Osteoblast (primary cell): Measurements from ENCODE around the gene NUP214. TPM values are rescaled to one million over a fixed set of nuclear protein-coding genes. Genes with fewer than 3 reads are reported as not detected.
"Not testable (repeated sequence)": the region's sequence is repeated elsewhere in the genome, so short reads cannot be mapped to it uniquely, and the experiment has no call there.

ENCODE experiments used
- DNase-seq: peaks from one replicate; pipeline ENCODE4 v3.0.0; 2011; ENCODE audit warnings: low spot score, mixed read lengths; ENCODE audit not compliant: insufficient read length; ENCODE audit errors: missing footprints
- H2AFZ ChIP-seq: 2 replicates; pipeline ENCODE4 v1.6.0; 2011; ENCODE audit warnings: mild to moderate bottlenecking, low read length
- H3K27ac ChIP-seq: 2 replicates; pipeline ENCODE4 v1.5.1; 2011; ENCODE audit warnings: mild to moderate bottlenecking, low read depth, low read length, moderate library complexity
- H3K27me3 ChIP-seq: 2 replicates; pipeline ENCODE4 v1.6.0; 2012; ENCODE audit warnings: mild to moderate bottlenecking, control low read depth, inconsistent platforms, low read length, moderate library complexity; ENCODE audit not compliant: insufficient read depth
- H3K36me3 ChIP-seq: 2 replicates; pipeline ENCODE4 v1.5.1; 2011; ENCODE audit warnings: mild to moderate bottlenecking, low read length, control low read depth, moderate library complexity; ENCODE audit not compliant: insufficient read depth
- H3K4me1 ChIP-seq: 2 replicates; pipeline ENCODE4 v1.5.1; 2011; ENCODE audit warnings: mild to moderate bottlenecking, low read length, control low read depth, moderate library complexity; ENCODE audit not compliant: insufficient read depth
- H3K4me2 ChIP-seq: 2 replicates; pipeline ENCODE4 v1.6.0; 2011; ENCODE audit warnings: mild to moderate bottlenecking, low read length; ENCODE audit not compliant: insufficient read depth
- H3K4me3 ChIP-seq: fragments of 200-600 bp; sonication (generic); 3 replicates; pipeline ENCODE4 v1.5.1; 2012; ENCODE audit warnings: mild to moderate bottlenecking, low read length, inconsistent platforms; ENCODE audit not compliant: insufficient read depth
- H3K79me2 ChIP-seq: 2 replicates; pipeline ENCODE4 v1.6.0; 2012; ENCODE audit warnings: mild to moderate bottlenecking, low read length, control low read depth, inconsistent platforms; ENCODE audit not compliant: insufficient read depth
- H3K9me3 ChIP-seq: 2 replicates; pipeline ENCODE4 v1.5.1; 2011; ENCODE audit warnings: low read depth, low read length, control low read depth
- H4K20me1 ChIP-seq: 2 replicates; pipeline ENCODE4 v1.6.0; 2012; ENCODE audit warnings: mild to moderate bottlenecking, low read length, control low read depth; ENCODE audit not compliant: insufficient read depth
- total RNA-seq: library from RNA; depleted of rRNA; stranded (reverse); fragments of >200 nt; gene quantifications from 2 replicates; pipeline ENCODE4 v1.2.3, GENCODE V29; 2012
- TF ChIP-seq, protein P1 (sequence below): IDR thresholded peaks from 2 replicates; pipeline ENCODE4 v1.5.1; 2011; ENCODE audit warnings: mild to moderate bottlenecking, low read depth, low read length, moderate library complexity; ENCODE audit errors: extremely low read depth

Gene NUP214
- total RNA-seq, 1 donor = 17.7 TPM

DNA sequence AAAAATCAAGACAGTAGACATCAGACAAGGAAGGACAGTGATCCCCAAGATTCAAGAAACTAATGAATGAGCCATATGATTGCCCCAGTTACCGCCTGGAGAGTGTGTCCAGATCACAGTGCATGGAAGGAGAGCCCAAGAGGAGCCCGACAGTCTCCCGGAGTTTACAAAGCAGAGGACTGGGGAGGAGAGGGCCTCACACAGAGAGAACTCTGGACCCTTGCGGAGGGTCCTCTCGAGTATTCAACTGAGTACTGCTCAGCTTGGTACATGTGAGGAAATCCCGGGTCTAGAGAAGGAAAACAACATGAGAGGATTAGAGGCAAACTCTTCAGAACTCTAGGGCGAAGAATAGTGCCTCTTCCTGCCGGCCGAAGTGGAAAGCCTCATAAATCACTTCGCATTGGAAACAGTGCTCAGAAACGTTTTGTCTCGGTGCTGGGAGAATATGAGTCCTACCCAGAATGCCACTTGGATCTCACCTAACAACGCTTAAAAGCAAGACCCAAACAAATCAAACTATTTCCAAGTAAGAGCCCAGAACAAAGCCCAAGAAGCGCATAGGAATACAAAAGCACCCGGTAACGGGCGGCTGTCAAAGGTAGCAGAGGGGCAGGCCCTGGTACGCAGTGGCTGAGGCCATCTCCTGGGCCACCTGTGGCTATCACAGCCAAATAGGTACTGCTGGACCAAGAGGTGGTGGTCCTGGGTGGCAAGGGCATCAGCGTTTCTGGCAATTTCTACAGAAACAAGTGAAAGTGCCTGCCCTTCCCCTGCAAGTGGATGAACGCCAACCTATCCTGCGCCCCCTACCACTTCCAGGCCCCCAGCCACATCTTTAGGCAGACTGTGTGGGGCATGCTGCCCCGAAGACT is 114.9 kb downstream of the NUP214 start:
- H3K4me1 ChIP-seq = peaks cover 18% of the 10 kb centered on the region
- H3K27me3 ChIP-seq = no peaks in the 10 kb centered on the region
- DNase-seq = peak; percentile 23
- no peaks in the 10 kb centered on the region for H3K36me3 ChIP-seq
- TF ChIP-seq, protein P1, sequence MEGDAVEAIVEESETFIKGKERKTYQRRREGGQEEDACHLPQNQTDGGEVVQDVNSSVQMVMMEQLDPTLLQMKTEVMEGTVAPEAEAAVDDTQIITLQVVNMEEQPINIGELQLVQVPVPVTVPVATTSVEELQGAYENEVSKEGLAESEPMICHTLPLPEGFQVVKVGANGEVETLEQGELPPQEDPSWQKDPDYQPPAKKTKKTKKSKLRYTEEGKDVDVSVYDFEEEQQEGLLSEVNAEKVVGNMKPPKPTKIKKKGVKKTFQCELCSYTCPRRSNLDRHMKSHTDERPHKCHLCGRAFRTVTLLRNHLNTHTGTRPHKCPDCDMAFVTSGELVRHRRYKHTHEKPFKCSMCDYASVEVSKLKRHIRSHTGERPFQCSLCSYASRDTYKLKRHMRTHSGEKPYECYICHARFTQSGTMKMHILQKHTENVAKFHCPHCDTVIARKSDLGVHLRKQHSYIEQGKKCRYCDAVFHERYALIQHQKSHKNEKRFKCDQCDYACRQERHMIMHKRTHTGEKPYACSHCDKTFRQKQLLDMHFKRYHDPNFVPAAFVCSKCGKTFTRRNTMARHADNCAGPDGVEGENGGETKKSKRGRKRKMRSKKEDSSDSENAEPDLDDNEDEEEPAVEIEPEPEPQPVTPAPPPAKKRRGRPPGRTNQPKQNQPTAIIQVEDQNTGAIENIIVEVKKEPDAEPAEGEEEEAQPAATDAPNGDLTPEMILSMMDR = no peak
- H4K20me1 ChIP-seq = no peaks in the 10 kb centered on the region
- no peak overlapping the region for H3K27ac ChIP-seq
- H3K79me2 ChIP-seq = no peaks in the 10 kb centered on the region
- H2AFZ ChIP-seq = no peak overlapping the region
- no peak overlapping the region for H3K4me3 ChIP-seq
- H3K9me3 ChIP-seq = no peaks in the 10 kb centered on the region
- no peak overlapping the region for H3K4me2 ChIP-seq

DNA sequence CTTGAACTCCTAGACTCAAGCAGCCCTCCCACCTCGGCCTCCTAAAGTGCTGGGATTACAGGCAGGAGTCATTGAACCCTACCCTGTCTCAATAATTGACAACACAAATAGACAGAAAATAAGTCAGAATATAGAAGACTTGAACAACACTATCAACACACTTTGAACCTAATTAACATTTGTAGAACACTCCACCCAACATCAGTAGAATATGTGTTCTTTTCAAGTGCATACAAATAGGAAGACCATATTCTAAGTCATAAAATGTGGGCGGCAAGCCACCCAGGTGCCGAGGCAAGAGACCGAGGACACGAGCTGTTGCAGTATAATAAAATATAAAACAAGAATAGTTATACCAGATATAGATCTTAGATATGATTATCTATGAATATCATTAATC is 118.9 kb downstream of the NUP214 start:
- not testable (repeated sequence) for H3K79me2 ChIP-seq, H3K4me2 ChIP-seq, H4K20me1 ChIP-seq, DNase-seq, H3K27me3 ChIP-seq, H3K4me3 ChIP-seq, H3K9me3 ChIP-seq, H3K36me3 ChIP-seq, H3K27ac ChIP-seq, H2AFZ ChIP-seq, H3K4me1 ChIP-seq

DNA sequence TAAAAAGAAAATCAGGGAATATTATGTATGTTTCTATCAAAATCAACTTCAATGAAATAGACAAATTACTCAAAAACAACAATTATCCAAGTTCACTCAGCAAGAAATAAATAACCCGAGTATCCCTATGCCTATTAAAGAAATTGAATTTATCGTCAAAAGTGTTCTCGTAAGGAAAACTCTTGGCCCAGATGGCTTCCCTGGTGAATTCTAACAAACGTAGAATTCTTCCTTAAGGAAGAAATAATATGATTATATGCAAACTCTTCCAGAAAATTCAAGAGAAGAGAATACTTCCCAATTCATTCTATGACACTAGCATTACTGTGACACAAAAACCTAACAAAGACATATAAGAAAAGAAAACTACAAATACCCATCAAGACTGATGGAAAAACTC is 121.2 kb downstream of the NUP214 start:
- H3K9me3 ChIP-seq = no peaks in the 10 kb centered on the region
- no peaks in the 10 kb centered on the region for H4K20me1 ChIP-seq
- no peaks in the 10 kb centered on the region for H3K4me1 ChIP-seq
- H3K36me3 ChIP-seq = no peaks in the 10 kb centered on the region
- H3K27ac ChIP-seq = no peak overlapping the region
- no peak overlapping the region for H3K4me3 ChIP-seq
- no peak overlapping the region for H2AFZ ChIP-seq
- TF ChIP-seq, protein P1 = no peak
- no peak overlapping the region for H3K4me2 ChIP-seq
- DNase-seq = no peak
- H3K27me3 ChIP-seq = peaks cover 2% of the 10 kb centered on the region
- no peaks in the 10 kb centered on the region for H3K79me2 ChIP-seq

DNA sequence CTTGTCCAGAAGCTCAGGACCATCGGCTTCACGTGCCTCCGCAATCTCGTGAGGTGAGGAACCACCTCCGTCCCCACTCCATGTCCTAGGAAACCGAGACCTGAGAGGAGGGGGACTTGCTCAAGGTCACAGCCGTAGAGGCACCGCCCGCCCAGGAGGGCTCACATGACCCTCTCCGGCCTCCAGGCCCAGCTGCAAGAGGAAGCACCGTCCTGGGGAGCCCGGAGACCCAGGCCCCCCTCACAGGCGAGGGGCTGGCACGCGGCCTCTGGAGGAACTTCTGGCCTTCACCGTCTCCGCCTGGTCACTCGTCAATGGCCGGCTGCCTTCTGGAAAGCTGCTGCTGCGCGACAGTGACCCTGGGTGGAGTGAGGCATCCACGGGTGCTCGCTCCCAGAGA is 126.7 kb downstream of the NUP214 start:
- Histone ChIP-seq H3K4me1 (peaks cover 12% of the 10 kb centered on the region), H3K4me2 (no peak overlapping the region), H3K36me3 (no peaks in the 10 kb centered on the region), H3K27ac (no peak overlapping the region), H3K9me3 (no peaks in the 10 kb centered on the region), H3K27me3 (peaks cover 2% of the 10 kb centered on the region), H2AFZ (no peak overlapping the region), H3K4me3 (no peak overlapping the region), H3K79me2 (no peaks in the 10 kb centered on the region), H4K20me1 (no peaks in the 10 kb centered on the region)
- no peak for DNase-seq
- TF ChIP-seq, protein P1 = no peak
